Measurements from ENCODE around the gene DUSP16.

DUSP16 gene

GRCh38 chr12:12499909-12500604 is 62.6 kb downstream of the DUSP16 start:
- H4K91ac ChIP-seq (ENCODE audit: low read depth, low read length, poor library complexity): no peak overlapping the region
- H3K79me1 ChIP-seq (ENCODE audit: low read depth, low read length): no peaks in the 10 kb centered on the region
- H2BK15ac ChIP-seq (ENCODE audit: low read length): no peak overlapping the region
- no peak overlapping the region for H2BK5ac ChIP-seq (ENCODE audit: low read length)
- no peak overlapping the region for H3K18ac ChIP-seq (ENCODE audit: low read length)
- no peak overlapping the region for H2BK120ac ChIP-seq (ENCODE audit: low read depth, low read length)
- H3K36me3 ChIP-seq (replicated peaks in 1 of 2; ENCODE audit: control insufficient read depth in 2 of 2, insufficient read depth in 2 of 2, low read length in 2 of 2): peaks cover 3 to 31% of the 10 kb centered on the region in 2 donors
- no peak overlapping the region for H3K4me3 ChIP-seq (ENCODE audit: low read length in 2 of 2)
- no peak overlapping the region for H3K27ac ChIP-seq (replicated peaks; ENCODE audit: low read length)
- H3K9me3 ChIP-seq (replicated peaks in 1 of 2; ENCODE audit: control insufficient read depth in 2 of 2, insufficient read depth in 1 of 2, low read depth in 1 of 2, low read length in 2 of 2): no peaks in the 10 kb centered on the region
- no peak overlapping the region for H3K23ac ChIP-seq (ENCODE audit: low read depth, low read length, poor library complexity)
- no peak overlapping the region for H3K14ac ChIP-seq (ENCODE audit: low read length)
- H3K4me2 ChIP-seq (ENCODE audit: insufficient read depth, low read length, poor library complexity, severe bottlenecking): no peak overlapping the region
- no peak overlapping the region for H3K9ac ChIP-seq (ENCODE audit: low read depth, low read length, poor library complexity)
- H4K8ac ChIP-seq (ENCODE audit: low read depth, low read length): no peak overlapping the region
- no peaks in the 10 kb centered on the region for H3K27me3 ChIP-seq (ENCODE audit: control insufficient read depth in 3 of 3, insufficient read depth in 3 of 3, low read depth in 1 of 3, low read length in 3 of 3)
- no peak overlapping the region for H2BK12ac ChIP-seq (ENCODE audit: low read length)
- H3K4ac ChIP-seq (ENCODE audit: low read length): no peak overlapping the region
- H3K4me1 ChIP-seq (ENCODE audit: control insufficient read depth in 2 of 2, insufficient read depth in 1 of 2, low read depth in 1 of 2, low read length in 2 of 2): peaks cover 0 to 4% of the 10 kb centered on the region in 2 donors
- H2AK5ac ChIP-seq (ENCODE audit: low read depth, low read length): no peak overlapping the region
- no peak for DNase-seq (ENCODE audit: low spot score)
- H2AFZ ChIP-seq (ENCODE audit: low read length): no peak overlapping the region
- no CpG with 5 or more reads among the region's 5 CpGs for WGBS, 2 donors (ENCODE audit: extremely low coverage in 2 of 2, insufficient read length in 2 of 2, insufficient replicate concordance in 1 of 2)

GRCh38 chr12:12498210-12498609 is 64.5 kb downstream of the DUSP16 start:
- no peak overlapping the region for H3K4me2 ChIP-seq (ENCODE audit: insufficient read depth, low read length, poor library complexity, severe bottlenecking)
- H3K9me3 ChIP-seq (replicated peaks in 1 of 2; ENCODE audit: control insufficient read depth in 2 of 2, insufficient read depth in 1 of 2, low read depth in 1 of 2, low read length in 2 of 2): no peaks in the 10 kb centered on the region
- H2BK5ac ChIP-seq (ENCODE audit: low read length): no peak overlapping the region
- no peak overlapping the region for H3K9ac ChIP-seq (ENCODE audit: low read depth, low read length, poor library complexity)
- no peaks in the 10 kb centered on the region for H3K27me3 ChIP-seq (ENCODE audit: control insufficient read depth in 3 of 3, insufficient read depth in 3 of 3, low read depth in 1 of 3, low read length in 3 of 3)
- no peak overlapping the region for H3K27ac ChIP-seq (replicated peaks; ENCODE audit: low read length)
- H3K36me3 ChIP-seq (replicated peaks in 1 of 2; ENCODE audit: control insufficient read depth in 2 of 2, insufficient read depth in 2 of 2, low read length in 2 of 2): peaks cover 4 to 36% of the 10 kb centered on the region in 2 donors
- H2AFZ ChIP-seq (ENCODE audit: low read length): no peak overlapping the region
- WGBS, 2 donors (ENCODE audit: extremely low coverage in 2 of 2, insufficient read length in 2 of 2, insufficient replicate concordance in 1 of 2): no CpG with 5 or more reads among the region's 4 CpGs
- H2AK5ac ChIP-seq (ENCODE audit: low read depth, low read length): no peak overlapping the region
- DNase-seq (ENCODE audit: low spot score): no peak
- H3K4ac ChIP-seq (ENCODE audit: low read length): no peak overlapping the region
- H2BK120ac ChIP-seq (ENCODE audit: low read depth, low read length): no peak overlapping the region
- H3K18ac ChIP-seq (ENCODE audit: low read length): no peak overlapping the region
- peaks cover 0 to 3% of the 10 kb centered on the region in 2 donors for H3K4me1 ChIP-seq (ENCODE audit: control insufficient read depth in 2 of 2, insufficient read depth in 1 of 2, low read depth in 1 of 2, low read length in 2 of 2)
- no peak overlapping the region for H2BK12ac ChIP-seq (ENCODE audit: low read length)
- H3K4me3 ChIP-seq (ENCODE audit: low read length in 2 of 2): no peak overlapping the region
- no peaks in the 10 kb centered on the region for H3K79me1 ChIP-seq (ENCODE audit: low read depth, low read length)
- H2BK15ac ChIP-seq (ENCODE audit: low read length): no peak overlapping the region
- no peak overlapping the region for H4K91ac ChIP-seq (ENCODE audit: low read depth, low read length, poor library complexity)
- no peak overlapping the region for H4K8ac ChIP-seq (ENCODE audit: low read depth, low read length)
- H3K14ac ChIP-seq (ENCODE audit: low read length): no peak overlapping the region
- H3K23ac ChIP-seq (ENCODE audit: low read depth, low read length, poor library complexity): no peak overlapping the region

- no peak overlapping the region for H2AK5ac ChIP-seq (ENCODE audit: low read depth, low read length)
- no peaks in the 10 kb centered on the region for H3K9me3 ChIP-seq (replicated peaks in 1 of 2; ENCODE audit: control insufficient read depth in 2 of 2, insufficient read depth in 1 of 2, low read depth in 1 of 2, low read length in 2 of 2)
- no peak overlapping the region for H4K91ac ChIP-seq (ENCODE audit: low read depth, low read length, poor library complexity)
- no peak overlapping the region for H2BK15ac ChIP-seq (ENCODE audit: low read length)
- H3K36me3 ChIP-seq (replicated peaks in 1 of 2; ENCODE audit: control insufficient read depth in 2 of 2, insufficient read depth in 2 of 2, low read length in 2 of 2): peaks cover 4 to 44% of the 10 kb centered on the region in 2 donors
- H3K18ac ChIP-seq (ENCODE audit: low read length): no peak overlapping the region
- no peak overlapping the region for H3K23ac ChIP-seq (ENCODE audit: low read depth, low read length, poor library complexity)
- no peak overlapping the region for H2BK5ac ChIP-seq (ENCODE audit: low read length)
- H3K4ac ChIP-seq (ENCODE audit: low read length): no peak overlapping the region
- H3K79me1 ChIP-seq (ENCODE audit: low read depth, low read length): no peaks in the 10 kb centered on the region
- no peak for DNase-seq (ENCODE audit: low spot score)
- H2AFZ ChIP-seq (ENCODE audit: low read length): no peak overlapping the region
- no peak overlapping the region for H2BK120ac ChIP-seq (ENCODE audit: low read depth, low read length)
- no peak overlapping the region for H3K27ac ChIP-seq (replicated peaks; ENCODE audit: low read length)
- no peak overlapping the region for H3K14ac ChIP-seq (ENCODE audit: low read length)
- no peak overlapping the region for H3K4me3 ChIP-seq (ENCODE audit: low read length in 2 of 2)
- H3K4me1 ChIP-seq (ENCODE audit: control insufficient read depth in 2 of 2, insufficient read depth in 1 of 2, low read depth in 1 of 2, low read length in 2 of 2): no peaks in the 10 kb centered on the region
- H3K4me2 ChIP-seq (ENCODE audit: insufficient read depth, low read length, poor library complexity, severe bottlenecking): no peak overlapping the region
- H4K8ac ChIP-seq (ENCODE audit: low read depth, low read length): no peak overlapping the region
- no peak overlapping the region for H2BK12ac ChIP-seq (ENCODE audit: low read length)
- no CpG with 5 or more reads among the region's 1 CpG for WGBS, 2 donors (ENCODE audit: extremely low coverage in 2 of 2, insufficient read length in 2 of 2, insufficient replicate concordance in 1 of 2)
- no peak overlapping the region for H3K9ac ChIP-seq (ENCODE audit: low read depth, low read length, poor library complexity)
- H3K27me3 ChIP-seq (ENCODE audit: control insufficient read depth in 3 of 3, insufficient read depth in 3 of 3, low read depth in 1 of 3, low read length in 3 of 3): no peaks in the 10 kb centered on the region
These were observed 67.1 kb downstream of the DUSP16 start for GRCh38 chr12:12495536-12495935.

DNA sequence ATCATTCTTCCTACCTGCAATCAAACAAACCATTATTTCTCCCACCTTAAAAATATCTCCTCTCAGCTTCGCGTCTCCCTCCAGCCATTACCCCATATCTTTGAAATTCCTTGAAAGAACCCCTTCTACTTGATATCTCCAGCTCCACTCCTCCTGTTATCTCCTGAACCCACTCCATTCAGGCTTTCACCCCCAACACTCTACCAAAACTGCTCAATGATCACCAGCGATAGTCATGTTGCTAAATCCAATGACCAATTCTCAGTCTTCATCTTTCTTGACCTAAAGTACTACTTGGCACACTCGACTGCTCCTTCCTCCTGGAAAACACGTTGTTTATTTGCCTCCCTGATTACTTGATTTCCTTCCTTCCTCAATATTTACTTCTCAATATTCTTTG is 70.1 kb downstream of the DUSP16 start:
- peaks cover 2% of the 10 kb centered on the region for H3K79me1 ChIP-seq (ENCODE audit: low read depth, low read length)
- no peak overlapping the region for H2BK120ac ChIP-seq (ENCODE audit: low read depth, low read length)
- peaks cover 4 to 42% of the 10 kb centered on the region in 2 donors for H3K36me3 ChIP-seq (replicated peaks in 1 of 2; ENCODE audit: control insufficient read depth in 2 of 2, insufficient read depth in 2 of 2, low read length in 2 of 2)
- H3K14ac ChIP-seq (ENCODE audit: low read length): no peak overlapping the region
- no peak overlapping the region for H3K4me2 ChIP-seq (ENCODE audit: insufficient read depth, low read length, poor library complexity, severe bottlenecking)
- no peaks in the 10 kb centered on the region for H3K4me1 ChIP-seq (ENCODE audit: control insufficient read depth in 2 of 2, insufficient read depth in 1 of 2, low read depth in 1 of 2, low read length in 2 of 2)
- H3K23ac ChIP-seq (ENCODE audit: low read depth, low read length, poor library complexity): no peak overlapping the region
- no peak overlapping the region for H3K9ac ChIP-seq (ENCODE audit: low read depth, low read length, poor library complexity)
- H2AK5ac ChIP-seq (ENCODE audit: low read depth, low read length): no peak overlapping the region
- H2AFZ ChIP-seq (ENCODE audit: low read length): no peak overlapping the region
- no peaks in the 10 kb centered on the region for H3K27me3 ChIP-seq (ENCODE audit: control insufficient read depth in 3 of 3, insufficient read depth in 3 of 3, low read depth in 1 of 3, low read length in 3 of 3)
- no peak overlapping the region for H2BK15ac ChIP-seq (ENCODE audit: low read length)
- WGBS, 2 donors (ENCODE audit: extremely low coverage in 2 of 2, insufficient read length in 2 of 2, insufficient replicate concordance in 1 of 2): 100% methylated on average over 2 of the region's 5 CpGs; no CpG with 5 or more reads in 1 of the 2 donors
- no peaks in the 10 kb centered on the region for H3K9me3 ChIP-seq (replicated peaks in 1 of 2; ENCODE audit: control insufficient read depth in 2 of 2, insufficient read depth in 1 of 2, low read depth in 1 of 2, low read length in 2 of 2)
- no peak overlapping the region for H2BK5ac ChIP-seq (ENCODE audit: low read length)
- no peak for DNase-seq (ENCODE audit: low spot score)
- H2BK12ac ChIP-seq (ENCODE audit: low read length): no peak overlapping the region
- H3K4ac ChIP-seq (ENCODE audit: low read length): no peak overlapping the region
- H3K27ac ChIP-seq (replicated peaks; ENCODE audit: low read length): no peak overlapping the region
- no peak overlapping the region for H4K91ac ChIP-seq (ENCODE audit: low read depth, low read length, poor library complexity)
- no peak overlapping the region for H4K8ac ChIP-seq (ENCODE audit: low read depth, low read length)
- H3K4me3 ChIP-seq (ENCODE audit: low read length in 2 of 2): no peak overlapping the region
- no peak overlapping the region for H3K18ac ChIP-seq (ENCODE audit: low read length)
